K562 (cell line): ENCODE results near the gene NAT14. TPM values are rescaled to one million over a fixed set of nuclear protein-coding genes. Genes with fewer than 3 reads are reported as not detected.

Experiments
- ATF4 ChIP-seq: fragments of 450-650 bp; formaldehyde crosslinking; IDR thresholded peaks from 2 replicates; pipeline ENCODE4 v1.4.0; 2022; ENCODE audit warnings: mild to moderate bottlenecking, moderate library complexity
- CHD4 ChIP-seq: fragments of 200-600 bp; sonication (generic); IDR thresholded peaks from 3 replicates; pipeline ENCODE4 v1.6.1; 2012; ENCODE audit warnings: low read depth, mild to moderate bottlenecking, mixed read lengths, low read length, inconsistent platforms; ENCODE audit not compliant: insufficient read depth, insufficient replicate concordance, poor library complexity, severe bottlenecking
- DDX20 ChIP-seq: fragments of 450-650 bp; IDR thresholded peaks from 2 replicates; pipeline ENCODE4 v1.6.1; 2016; ENCODE audit warnings: missing genetic modification characterization, low read depth, mild to moderate bottlenecking, missing compliant biosample characterization, moderate library complexity
- JUNB ChIP-seq: fragments of 450-650 bp; formaldehyde crosslinking; conservative IDR thresholded peaks from 2 replicates; pipeline ENCODE4 v1.4.0; 2020; ENCODE audit warnings: mild to moderate bottlenecking
- NRF1 ChIP-seq, 2 experiments: fragments of 450-650 bp; IDR thresholded peaks in 1 of 2; conservative IDR thresholded peaks in 1 of 2; 2 replicates each; pipeline ENCODE4 v1.6.1; 2014; ENCODE audit warnings: mild to moderate bottlenecking in 2 of 2
- U2AF1 ChIP-seq: fragments of 200-400 bp; formaldehyde crosslinking; optimal IDR thresholded peaks from 2 replicates; pipeline ENCODE3; 2017; ENCODE audit warnings: mild to moderate bottlenecking, low read depth, low read length, moderate library complexity
- ZBTB33 ChIP-seq: sonication (generic); formaldehyde crosslinking; IDR thresholded peaks from 2 replicates; pipeline ENCODE4 v1.8.1; 2023; ENCODE audit warnings: mild to moderate bottlenecking, missing genetic modification reagents
- polyA plus RNA-seq, 8 experiments: library from polyadenylated mRNA; depleted of rRNA in 4 of 8; stranded (reverse) in 5 of 8; unstranded in 3 of 8; fragments of >200 nt; fragmentation: Nextera tagmentation in 2 of 8; fragmentation: Illumina TruSeq in 1 of 8; extraction: Ambion mirVana in 2 of 8; extraction: Trizol in 1 of 8; gene quantifications; 2 replicates each; pipeline versions ENCODE4 v1.2.1 to v1.2.3, GENCODE V29; 2011 to 2014; ENCODE audit warnings: inconsistent platforms in 1 of 8, missing spikeins in 1 of 8
- total RNA-seq, 7 experiments: library from RNA; depleted of rRNA in 6 of 7; stranded (reverse); fragments of >200 nt in 6 of 7; fragmentation: Illumina TruSeq in 2 of 7; extraction: Trizol in 2 of 7; gene quantifications; 2 replicates each; pipeline versions ENCODE4 v1.2.1 to v1.2.3, GENCODE V29; 2011 to 2021; ENCODE audit warnings: low replicate concordance in 1 of 7

The NAT14 gene
- total and polyA plus RNA-seq, 9 of the 15 experiments (the other 6 are each of a cell fraction or from before 2014, with no cell fraction given) = 2.4 to 77.0 (median 26.7) TPM

DNA sequence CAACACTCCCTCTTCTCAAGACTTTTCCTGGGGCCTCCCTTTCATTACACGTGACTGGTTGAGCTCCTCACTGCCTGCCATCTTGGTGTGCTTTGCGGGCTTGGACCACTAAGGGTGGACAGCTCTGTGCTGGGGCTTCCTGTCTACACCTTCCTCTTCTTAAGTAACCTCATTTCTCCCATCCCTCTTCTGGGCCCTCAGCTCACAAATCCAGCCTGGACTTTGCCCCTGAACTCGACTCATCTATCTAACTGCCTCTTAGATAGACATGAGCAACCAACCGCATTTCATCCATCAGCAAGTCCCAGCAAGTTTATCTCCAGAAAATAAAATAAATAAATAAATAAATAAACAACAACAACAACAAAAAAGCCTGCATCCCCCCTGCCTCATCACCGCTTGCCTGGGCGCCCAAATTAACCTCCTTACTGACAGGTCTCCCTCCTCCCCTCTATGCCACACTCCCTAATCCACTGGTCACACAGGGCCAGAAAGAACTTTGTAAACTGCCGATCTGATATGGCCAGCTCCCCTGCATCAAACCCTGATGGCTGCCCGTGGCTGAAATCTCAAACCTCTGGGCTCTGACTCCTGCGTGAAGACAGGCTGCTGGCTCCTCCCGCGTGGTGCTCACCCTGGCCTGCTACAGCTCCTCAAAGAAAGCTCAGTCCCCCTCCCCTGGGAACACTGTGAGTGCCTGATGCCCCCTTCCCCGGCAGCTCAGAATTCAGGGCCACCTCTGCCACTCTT lies 31.3 kb upstream of the NAT14 start (continued):
- TF ChIP-seq ZBTB33 (CRISPR knock-in tag) (0 out of 2 replicates have a peak, but pooled peaks have one; percentile 5), NRF1 (conservative IDR thresholded peaks at IDR 0.05 in 1 of 2, IDR thresholded peaks at IDR 0.05 in 1 of 2) (no peak), DDX20 (tag) (no peak), U2AF1 (no peak), JUNB (no peak), CHD4 (no peak), ATF4 (CRISPR knock-in tag) (no peak)
- TF ChIP-seq, all 486 proteins: peak for 4
